ENCODE data around the gene TTC1.
"Not testable (repeated sequence)": the region's sequence is repeated elsewhere in the genome, so short reads cannot be mapped to it uniquely, and the experiment has no call there.

Gene TTC1

DNA sequence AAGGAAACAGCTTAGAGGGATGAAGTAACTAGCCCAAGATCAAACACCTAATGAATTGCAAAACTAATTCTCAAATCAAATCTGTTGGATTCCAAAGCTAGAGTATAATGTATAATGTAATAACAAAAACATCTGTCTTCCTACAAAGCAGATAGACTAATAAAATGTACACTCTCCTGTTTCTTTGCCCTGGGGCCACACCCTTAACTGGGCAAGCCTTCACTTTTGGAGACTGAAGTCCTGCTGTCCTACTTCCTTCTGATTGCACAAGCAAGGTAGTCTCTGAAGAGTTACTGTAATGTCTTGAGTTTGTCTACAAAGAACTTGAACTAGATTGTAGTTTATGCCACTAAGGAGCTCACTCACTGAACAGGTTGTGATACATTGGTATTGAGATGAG is 2.5 kb downstream of the TTC1 start:
- CTCF ChIA-PET = interaction anchor here (1.4 kb wide), 1 partner anchor 10 kb away, joined by 10 read pairs; no protein-coding TSS in a partner anchor
- TF ChIP-seq, protein P1, sequence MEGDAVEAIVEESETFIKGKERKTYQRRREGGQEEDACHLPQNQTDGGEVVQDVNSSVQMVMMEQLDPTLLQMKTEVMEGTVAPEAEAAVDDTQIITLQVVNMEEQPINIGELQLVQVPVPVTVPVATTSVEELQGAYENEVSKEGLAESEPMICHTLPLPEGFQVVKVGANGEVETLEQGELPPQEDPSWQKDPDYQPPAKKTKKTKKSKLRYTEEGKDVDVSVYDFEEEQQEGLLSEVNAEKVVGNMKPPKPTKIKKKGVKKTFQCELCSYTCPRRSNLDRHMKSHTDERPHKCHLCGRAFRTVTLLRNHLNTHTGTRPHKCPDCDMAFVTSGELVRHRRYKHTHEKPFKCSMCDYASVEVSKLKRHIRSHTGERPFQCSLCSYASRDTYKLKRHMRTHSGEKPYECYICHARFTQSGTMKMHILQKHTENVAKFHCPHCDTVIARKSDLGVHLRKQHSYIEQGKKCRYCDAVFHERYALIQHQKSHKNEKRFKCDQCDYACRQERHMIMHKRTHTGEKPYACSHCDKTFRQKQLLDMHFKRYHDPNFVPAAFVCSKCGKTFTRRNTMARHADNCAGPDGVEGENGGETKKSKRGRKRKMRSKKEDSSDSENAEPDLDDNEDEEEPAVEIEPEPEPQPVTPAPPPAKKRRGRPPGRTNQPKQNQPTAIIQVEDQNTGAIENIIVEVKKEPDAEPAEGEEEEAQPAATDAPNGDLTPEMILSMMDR (conservative IDR thresholded peaks at IDR 0.05; ENCODE audit: low read depth) = no peak
- no peak overlapping the region for H3K27ac ChIP-seq
- POLR2A ChIA-PET (ENCODE audit: low non-redundant PET) = no interaction called here
- no peak for DNase-seq (ENCODE audit: low spot score)

- CTCF ChIA-PET; H3K27ac ChIP-seq; DNase-seq (ENCODE audit: low spot score); POLR2A ChIA-PET (ENCODE audit: low non-redundant PET): not testable (repeated sequence)
These were observed 5.3 kb downstream of the TTC1 start for GRCh38 chr5:160014197-160014596.

GRCh38 chr5:160018945-160019625 is 10.1 kb downstream of the TTC1 start:
- TF ChIP-seq, protein P1 (conservative IDR thresholded peaks at IDR 0.05; ENCODE audit: low read depth) = no peak
- DNase-seq (ENCODE audit: low spot score) = no peak
- no peak overlapping the region for H3K27ac ChIP-seq
- ChIA-PET POLR2A (ENCODE audit: low non-redundant PET) (no interaction called here), CTCF (no interaction called here)

DNA sequence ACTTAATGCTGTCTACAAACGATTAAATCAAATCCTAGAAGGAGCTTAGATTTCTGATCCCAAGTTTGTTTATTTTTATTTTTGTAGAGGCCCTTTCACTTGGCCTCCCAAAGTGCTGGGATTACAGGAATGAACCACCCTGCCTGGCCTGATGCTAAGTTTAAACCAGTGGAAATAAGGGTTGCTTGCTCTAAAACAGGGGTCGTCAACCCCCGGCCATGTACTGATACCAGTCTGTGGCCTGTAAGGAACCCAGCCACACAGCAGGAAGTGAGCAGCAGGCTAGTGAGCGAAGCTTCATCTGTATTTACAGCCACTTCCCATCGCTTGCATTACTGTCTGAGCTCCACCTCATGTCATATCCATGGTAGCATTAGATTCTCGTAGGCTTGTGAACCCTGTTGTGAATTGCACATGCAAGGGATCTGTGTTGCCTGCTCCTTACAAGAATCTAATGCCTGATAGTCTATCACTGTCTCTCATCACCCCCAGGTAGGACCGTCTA is 11.4 kb downstream of the TTC1 start:
- TF ChIP-seq, protein P1 (conservative IDR thresholded peaks at IDR 0.05; ENCODE audit: low read depth) = no peak
- ChIA-PET CTCF (interaction anchor here (0.7 kb wide), 1 partner anchor 218 kb away, joined by 4 read pairs; no protein-coding TSS in a partner anchor), POLR2A (ENCODE audit: low non-redundant PET) (no interaction called here)
- no peak for DNase-seq (ENCODE audit: low spot score)
- H3K27ac ChIP-seq = no peak overlapping the region

DNA sequence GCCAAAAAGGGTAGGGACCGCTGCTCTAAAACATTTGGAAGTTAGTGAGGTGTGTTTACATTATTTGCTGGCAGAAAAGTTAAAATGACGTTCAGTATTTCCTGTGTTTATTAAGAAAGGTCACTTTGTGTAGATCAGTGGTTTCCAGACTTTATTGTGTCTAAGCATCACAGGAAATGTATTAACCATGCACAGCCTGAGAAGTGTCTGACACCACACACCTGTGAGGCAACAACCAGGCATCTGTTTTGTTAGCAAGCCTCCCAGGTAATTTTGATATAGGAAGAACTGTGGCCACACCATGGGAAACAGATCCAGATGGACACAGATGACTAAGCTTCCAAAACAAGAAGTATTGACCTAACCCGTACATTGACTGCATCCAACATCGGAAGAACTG is 12.0 kb downstream of the TTC1 start:
- TF ChIP-seq, protein P1 (conservative IDR thresholded peaks at IDR 0.05; ENCODE audit: low read depth) = no peak
- DNase-seq (ENCODE audit: low spot score) = no peak
- no peak overlapping the region for H3K27ac ChIP-seq
- ChIA-PET CTCF (interaction anchor here (0.5 to 1.8 kb wide), 15 partner anchors 9 to 834 kb away, joined by 3 to 31 read pairs (median 4); partner anchors contain the start of gene TTC1), POLR2A (ENCODE audit: low non-redundant PET) (no interaction called here)

- TF ChIP-seq, protein P1 (conservative IDR thresholded peaks at IDR 0.05; ENCODE audit: low read depth) = peak; percentile 93
- peak; percentile 71 for DNase-seq (ENCODE audit: low spot score)
- ChIA-PET POLR2A (ENCODE audit: low non-redundant PET) (interaction anchor here (0.5 kb wide), 1 partner anchor 24 kb away, joined by 4 read pairs; no protein-coding TSS in a partner anchor), CTCF (interaction anchor here (0.5 to 1.8 kb wide), 54 partner anchors 9 to 1993 kb away, joined by 3 to 31 read pairs (median 4); partner anchors contain the start of genes C1QTNF2, FAM200C and TTC1)
- H3K27ac ChIP-seq = no peak overlapping the region
These were observed 13.0 kb downstream of the TTC1 start for GRCh38 chr5:160021831-160022446.

Data from RWPE1 (cell line).